SHP77 (cell line): ENCODE data around the gene PLA2R1.

Source experiments
- DNase-seq, 2 experiments: peaks; one replicate each; lab custom pipeline; 2025; lab: John Stamatoyannopoulos, UW

PLA2R1 gene

DNA sequence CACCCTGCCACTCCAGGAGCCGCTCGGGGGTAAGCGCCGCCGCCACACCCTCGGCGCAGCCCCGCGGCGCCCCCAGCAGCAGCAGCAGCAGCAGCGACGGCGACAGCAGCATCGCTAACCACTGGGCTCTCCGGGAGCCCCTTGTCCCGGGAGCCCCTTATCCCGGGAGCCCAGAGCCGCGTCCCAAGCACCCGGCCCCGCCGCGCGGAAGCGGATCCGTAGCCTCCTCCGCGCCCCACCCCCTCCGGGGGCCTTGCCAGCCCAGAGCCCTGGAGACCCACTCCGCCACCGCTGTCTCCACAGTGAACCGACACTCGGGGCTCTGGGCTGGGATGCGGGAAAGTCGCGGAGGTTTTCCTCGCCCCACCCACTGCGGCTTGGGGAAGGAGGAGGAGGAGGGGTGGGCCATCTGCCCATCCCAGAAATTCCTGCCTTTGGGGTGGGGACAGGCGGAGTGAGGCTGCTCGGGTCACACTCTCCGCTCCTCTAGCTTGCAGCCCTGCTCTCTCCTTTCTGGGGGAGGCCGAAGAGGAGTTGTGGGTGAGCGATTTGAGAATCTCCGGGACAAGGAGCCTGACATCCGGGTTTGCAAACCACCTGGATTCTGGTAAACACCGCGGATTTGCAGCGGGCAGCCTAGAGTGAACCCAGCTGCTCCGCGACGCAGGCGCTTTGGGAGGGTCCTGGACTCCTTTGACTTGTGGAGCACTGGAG, at the start of gene PLA2R1:
Gene PLA2R1, minus strand, starts transcription at position 324 of the 714 bp plus-strand sequence. Its CDS starts 212 bp downstream, at position 112.
- DNase-seq: no peak

DNA sequence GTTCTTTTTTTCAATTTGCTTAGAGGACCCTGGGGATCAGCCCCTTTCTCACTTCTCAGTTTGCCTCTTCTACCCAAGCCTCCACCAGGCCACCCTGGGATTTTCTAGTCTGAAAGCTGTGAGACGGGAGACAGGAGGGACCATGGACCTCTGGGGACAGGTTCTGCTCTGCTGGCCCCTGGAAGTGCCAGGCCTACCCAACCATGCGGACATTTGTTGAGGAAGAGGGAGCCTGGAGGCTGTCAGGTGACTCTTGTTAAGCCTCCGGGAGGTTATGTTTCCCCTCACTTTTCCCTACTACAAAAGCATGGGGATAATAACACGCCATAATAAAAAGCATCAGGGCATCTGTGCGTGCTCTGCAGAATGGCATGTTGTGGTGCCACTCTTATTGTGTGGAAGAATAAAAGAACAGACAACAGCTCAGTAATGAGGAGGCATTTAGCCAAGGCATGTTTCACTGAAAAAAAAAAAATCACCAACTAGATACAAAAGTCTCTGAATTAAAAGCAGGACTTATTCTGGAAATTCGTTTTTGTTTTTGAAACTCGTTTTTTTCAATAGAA, 48.3 kb upstream of the PLA2R1 start:
- no peak for DNase-seq

DNA sequence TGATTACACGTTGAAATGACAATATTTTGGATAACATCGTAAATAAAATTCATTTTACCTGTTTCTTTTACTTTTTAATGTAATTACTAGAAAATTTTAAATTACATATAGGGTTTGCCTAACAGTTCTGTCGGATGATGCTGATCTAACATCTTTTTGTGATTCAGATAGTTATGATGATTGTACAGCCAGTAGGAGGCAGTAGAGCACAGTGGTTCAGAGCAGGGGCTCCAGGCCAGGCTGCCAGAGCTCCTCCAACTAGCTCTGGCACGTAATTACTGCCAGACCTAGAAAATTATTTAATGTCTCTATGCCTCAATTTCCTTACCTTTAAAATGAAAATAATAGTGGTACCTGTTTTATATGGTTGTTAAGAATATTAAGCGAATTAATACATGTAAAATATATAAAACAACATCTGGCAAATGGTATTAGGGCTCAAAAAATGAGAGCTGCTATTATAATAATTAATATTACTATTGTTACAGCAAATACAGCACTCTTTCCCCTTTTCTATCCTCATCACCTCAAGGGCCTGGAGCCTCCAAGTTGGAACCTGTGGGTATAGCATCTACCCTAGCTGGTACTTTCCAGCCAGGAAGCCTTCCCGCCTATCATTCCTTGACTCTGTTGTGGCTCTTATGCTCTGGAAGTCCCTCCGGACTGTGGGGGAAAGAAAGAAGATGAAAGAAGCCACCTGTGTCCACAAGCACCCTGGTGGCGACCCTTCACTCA, 47.7 kb upstream of the PLA2R1 start:
- peak in 1 of 2 experiments; percentile 1 for DNase-seq

DNA sequence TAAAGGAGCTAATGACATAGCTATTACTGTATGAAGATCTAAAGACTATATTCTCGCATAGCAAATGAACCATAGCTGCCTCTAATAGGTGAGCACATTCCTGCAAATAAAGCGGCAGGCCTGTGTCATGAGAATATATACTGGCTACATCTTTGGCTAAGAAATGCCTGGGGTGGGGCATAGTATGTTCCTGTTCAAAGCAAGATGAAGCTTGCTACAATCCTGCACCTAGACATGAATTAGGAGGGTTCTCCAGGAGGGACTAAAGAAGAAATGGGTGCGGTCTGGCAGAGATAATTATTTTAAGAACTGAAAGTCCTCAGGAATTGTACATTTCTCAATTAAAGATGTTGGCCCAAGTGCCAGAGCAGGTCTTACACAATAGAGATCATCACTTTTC, 46.8 kb upstream of the PLA2R1 start:
- no peak for DNase-seq

DNA sequence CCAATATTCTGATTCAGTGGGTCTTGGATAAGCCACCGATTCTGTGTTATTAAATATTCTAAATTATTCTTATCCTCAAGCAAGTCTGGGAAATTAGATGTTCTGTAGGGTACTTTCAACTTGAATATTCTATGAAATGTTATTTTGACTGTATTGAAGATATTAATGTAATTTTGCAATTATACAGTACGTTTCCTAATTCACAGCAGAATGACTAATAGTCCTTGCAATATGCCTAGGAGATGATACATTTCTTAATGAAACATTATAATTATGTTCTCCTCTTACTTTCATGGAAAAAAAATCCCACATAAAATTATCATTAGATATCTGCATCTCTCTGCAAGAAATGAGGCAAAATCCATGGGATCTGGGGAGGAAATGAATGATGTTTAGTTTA, 46.2 kb upstream of the PLA2R1 start:
- DNase-seq: no peak

DNA sequence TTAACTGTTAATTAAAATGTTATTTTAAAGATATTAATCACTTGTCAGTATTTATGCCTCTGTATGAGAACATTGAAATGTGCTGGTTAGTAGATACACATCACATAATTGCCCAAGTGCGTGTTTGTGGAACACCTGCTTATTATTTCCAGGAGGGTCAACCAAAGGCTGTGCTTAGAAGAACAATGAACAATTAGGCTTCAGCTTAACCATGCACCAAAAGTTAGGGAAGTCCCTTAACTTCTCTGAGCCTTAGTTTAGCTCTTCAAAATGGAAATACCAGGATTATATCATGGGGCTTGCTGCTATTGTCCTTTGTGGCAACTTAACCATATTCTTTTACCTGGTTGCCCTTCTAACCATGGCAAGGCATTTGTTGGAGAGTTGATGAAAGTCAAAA, 43.0 kb upstream of the PLA2R1 start:
- DNase-seq: no peak

DNA sequence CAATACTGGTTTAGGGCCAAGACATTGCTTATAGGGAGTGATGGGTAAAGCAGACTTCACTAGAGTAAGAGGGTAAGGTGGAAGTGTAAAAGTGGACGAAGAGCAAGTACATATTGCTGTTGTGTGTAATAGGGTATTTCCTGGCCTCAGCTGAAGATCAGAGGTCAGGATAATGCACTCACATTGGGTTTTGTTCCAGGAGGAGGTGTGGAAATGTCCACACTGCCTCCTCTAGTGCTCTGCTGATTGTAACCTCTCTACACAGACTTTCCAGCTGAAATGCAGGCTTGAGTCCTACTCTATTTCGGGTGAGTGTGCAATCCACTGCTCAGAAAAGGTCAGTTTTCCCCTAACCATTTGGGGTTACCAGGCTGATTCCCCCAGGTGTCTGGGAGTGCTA, 41.7 kb upstream of the PLA2R1 start:
- no peak for DNase-seq

DNA sequence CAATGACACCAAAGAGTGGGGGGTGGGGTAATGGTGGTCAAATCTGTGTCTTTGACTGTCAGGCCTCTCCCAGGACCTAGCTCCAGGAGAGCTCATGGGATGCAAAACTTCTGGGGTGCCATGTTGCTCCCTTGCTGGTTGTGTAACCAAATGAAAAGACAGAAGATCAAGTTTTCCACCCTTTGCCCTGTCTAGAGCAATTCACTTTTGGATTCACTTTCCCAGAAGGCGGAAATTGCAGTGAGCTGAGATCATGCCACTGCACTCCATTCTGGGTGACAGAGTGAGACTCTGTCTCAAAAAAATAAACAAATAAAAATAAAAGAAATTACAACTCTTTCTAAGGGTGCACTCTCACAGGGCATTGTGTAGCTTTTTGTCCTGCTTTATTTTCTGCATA, 34.9 kb upstream of the PLA2R1 start:
- DNase-seq: no peak

DNA sequence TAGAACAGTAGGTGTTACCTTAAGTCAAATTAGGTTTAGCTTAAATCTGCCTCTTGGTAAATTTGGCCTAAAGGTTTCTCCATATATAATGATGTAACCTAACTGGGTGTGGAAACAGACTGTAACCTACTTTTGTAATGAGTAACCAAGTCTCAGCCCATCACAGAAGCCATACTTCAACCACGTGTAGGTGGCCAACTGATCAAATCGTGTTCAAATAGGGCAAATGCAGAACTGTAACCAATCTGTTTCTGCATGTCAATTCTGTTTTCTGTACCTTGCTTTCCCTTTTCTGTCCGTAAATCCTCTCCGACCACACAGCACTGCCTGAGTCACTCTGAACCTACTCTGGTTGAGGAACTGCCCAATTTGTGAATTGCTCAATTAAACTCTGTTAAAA, 34.0 kb upstream of the PLA2R1 start:
- no peak for DNase-seq

DNA sequence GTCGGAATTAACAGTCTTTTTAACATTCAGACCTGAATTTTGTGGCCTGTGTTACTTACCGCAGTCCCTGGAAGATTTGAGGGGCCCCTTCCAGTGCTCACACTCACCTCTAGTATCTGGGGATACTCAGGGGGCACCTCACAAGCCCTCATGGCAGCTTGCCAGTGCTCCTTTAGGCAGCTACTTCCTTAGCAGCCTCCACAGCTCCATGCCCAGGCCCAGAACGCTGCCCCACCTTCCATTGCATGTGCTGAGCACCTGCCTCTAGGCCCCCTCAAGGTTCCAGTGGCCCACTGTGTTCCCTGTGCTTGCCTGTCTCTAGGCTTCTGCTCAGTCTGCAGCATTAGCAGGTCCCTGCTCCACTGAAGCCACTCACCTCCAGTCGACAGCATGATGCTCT, 30.0 kb upstream of the PLA2R1 start:
- DNase-seq: no peak

DNA sequence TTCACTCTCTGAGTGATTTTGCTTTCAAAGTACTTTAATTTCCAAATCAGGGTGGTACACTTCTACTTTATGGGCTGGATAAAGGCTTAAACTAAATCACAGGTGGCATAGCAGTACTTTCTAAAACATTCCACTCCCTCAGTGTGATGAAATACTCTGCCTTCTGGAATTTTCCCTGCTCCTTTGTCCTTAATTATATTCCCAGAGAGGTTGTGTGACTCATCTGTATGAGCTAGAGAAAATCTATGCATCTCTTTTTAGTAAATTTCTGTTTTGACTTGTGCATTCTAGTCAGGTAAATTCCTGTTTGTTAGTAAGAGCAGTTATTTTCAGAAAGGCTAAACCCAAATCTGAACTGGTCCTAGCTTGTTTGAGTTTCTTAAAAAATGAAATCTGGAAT, 29.0 kb upstream of the PLA2R1 start:
- DNase-seq: no peak

DNA sequence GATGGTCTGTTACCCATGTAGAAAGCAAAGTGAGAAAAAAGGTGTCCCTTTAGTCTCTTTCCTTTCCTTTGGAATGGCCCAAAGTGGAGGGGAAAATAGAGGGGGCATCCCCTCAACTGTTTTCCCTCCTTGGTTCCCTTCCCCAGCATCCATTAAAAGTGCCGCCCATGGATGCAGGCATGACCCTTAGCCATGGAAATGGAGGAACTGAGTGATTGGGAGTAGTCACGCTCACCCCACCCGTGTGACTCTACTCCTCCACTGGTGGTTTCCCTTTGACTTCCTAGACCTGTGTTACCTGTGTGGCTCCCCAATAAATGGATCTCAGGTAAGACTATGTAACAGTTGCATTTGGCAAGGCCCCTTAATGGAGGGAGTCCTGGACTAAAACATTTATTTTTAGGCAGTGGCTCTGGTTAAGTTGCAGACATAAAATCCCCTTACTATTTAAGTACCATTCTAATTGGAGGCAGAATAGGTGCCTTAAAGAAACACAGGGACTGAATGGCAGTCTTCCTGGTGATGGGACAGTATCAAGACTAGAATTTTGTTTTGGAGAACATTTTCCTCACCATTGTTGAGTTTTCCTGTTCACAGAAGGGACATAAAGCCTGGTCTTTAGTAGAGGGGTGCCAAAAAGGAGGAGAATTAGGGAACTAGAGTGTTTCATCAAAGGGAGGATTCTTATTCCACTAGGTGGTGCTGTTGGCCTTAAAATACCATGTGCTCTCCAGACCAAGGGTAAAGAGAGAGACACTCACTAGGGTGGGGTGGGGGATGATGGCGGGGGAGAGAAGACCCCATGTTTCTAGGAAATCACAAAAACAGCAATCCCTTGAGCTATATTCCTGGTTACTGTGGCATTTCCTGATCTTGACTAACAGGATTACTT, 25.7 kb upstream of the PLA2R1 start:
- DNase-seq: peak in 1 of 2 experiments; percentile 2

DNA sequence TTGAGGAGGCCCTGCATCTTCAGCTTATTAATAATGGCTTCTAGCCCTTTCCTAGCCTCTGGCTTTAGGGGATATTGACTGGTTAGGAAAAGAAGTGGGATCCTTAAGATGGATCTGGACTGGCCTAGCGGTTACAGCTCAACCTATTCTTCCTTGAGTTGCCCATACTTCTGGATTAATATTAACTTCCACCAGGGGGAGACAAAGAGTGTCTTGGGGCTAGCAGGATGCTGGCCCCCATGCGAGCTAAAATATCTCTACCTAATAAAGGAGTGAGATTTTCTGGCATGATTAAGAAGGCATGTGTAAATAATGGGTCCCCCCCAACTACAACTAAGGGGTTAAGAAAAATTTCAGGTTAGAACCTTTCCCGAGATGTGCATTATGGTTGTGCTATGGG, 23.2 kb upstream of the PLA2R1 start:
- DNase-seq: no peak

DNA sequence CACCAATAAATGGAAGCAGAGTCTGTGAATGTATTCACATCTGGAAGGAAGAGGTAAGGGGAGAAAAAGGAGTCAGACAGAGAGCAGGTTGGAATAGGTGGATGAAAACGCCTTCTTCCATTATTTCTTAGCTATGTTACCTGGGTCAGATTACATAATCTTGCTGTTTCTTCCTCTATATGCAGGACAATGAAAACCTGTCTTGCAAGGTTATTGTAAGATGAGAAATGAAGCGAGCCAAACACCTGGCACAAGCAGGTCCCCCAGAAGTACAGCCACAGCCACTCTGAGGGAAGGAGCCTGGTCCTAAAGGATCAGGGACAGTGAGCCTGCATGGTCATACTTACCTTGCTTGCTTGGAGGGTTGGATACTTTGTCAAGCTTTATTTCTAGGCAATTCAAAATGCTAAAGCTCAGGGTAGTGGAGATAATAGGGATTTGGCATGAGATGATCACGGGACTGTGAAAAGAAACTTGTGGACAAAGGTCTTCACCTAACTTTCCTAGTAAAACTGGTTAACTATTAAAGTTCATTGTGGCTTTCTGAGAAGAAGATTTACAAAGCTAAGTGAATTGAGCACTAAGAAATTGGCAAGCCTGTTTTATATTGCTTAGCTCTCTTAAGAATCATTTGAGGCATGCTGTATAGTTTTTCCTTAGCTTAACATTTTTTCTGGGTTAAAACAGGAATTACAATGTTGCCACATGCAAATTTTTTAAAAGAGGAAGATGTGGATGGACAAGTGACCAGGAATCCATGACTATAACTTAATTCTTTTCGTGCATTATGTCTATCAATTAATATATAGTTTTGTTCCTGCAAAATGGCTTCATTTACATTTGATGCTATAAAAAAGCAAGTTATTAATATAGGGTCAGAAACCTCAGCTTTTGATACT, 15.7 kb upstream of the PLA2R1 start:
- no peak for DNase-seq

DNA sequence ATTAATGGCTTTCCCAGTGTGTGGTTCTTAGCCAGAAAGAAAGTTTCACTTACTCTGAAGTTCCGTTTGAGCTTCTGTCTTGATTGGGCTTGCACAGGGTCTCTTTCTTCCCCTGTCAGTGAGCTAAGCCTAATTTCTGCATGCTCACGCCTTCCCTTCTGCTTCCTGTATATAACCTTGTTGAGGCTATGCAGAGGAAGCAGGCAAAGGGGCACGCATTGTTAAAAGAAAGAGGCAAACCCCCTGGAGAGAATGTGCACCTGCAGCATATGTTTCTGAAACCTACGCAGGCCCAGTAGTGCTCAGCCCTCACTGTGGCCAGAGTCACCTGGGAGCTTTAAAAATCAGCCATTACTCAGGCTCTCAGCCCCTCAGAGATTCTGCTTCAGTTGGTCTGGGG, 14.5 kb upstream of the PLA2R1 start:
- no peak for DNase-seq

DNA sequence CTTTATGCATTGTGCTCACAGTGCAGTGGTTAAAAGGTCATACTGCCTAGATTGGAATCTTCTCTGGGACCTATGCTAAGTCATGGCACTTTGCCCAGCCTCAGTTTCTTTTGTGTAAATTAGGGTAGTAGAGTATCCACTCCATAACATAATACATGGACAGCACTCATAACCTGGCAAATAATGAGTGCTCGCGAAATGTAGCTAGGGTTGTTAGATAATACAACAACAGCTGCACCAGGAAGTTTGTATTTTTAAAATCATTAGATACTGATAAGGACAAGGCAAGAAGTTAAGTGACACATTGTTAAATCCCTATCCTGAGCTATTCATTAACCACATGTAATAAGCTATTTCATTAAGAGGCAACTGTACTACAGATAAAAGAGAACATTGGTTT, 13.8 kb upstream of the PLA2R1 start:
- no peak for DNase-seq

DNA sequence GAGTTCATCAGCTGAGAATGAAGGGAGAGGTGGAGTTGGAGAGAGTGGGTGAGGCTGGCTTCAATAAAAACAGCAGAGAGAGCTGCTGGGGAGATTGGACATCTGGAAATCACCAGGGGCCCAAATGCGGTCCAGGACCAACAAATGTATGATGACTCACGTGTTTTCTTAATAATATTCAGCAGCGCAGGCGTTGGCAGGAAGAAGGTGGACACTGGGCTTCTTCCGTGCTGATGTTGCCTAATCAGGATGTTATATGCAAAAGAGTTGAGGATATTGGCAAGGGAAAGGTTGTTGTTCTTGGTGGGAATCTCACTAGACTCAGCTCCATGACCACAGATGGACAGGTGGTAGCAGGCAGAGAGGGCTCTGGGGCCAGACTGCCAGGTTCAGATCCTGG, 12.8 kb upstream of the PLA2R1 start:
- no peak for DNase-seq

DNA sequence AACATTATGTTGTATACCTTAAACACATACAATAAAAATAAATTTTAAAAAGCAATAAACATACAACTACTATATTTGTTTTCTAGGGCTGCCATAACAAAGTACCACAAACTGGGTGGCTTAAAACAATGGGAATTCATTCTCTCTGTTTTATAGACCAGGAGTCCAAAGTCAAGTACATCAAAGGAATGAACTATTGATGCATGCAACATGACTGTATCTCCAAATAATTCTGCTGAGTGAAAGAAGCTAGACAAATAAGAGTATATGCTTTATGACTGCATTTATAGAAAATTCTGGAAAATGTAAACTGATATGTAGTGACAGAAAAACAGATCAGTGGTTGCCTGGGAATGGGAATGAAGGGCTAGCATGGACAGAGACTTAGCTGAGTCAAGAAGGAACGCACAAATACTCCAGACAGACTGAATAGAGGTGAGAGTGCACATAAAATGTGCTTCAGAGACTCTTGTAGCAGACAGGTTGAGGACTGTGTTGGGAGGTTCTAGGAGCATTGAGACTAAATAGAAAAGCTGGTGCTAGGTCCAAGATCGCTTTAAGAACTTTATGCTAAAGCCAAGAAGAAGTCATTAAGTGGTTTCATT, 11.0 kb upstream of the PLA2R1 start:
- DNase-seq: no peak

DNA sequence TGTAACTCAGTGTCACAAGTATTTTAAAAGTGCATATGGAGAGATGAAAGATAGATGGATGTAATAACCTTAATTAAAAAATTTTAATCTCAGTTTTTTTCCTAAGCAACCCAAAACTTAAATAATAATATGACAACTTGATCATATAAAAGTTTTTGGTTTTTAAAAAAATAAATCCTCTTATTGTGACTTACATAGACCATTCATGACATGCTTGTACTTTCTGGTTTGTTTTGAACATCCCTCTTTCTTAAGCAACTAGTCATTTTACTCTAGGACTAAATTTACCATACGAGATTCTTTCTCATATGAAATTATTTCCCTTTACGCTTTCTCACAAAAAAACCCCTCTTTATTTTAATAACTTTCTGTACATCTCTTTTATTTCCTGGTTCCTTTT, 6.5 kb upstream of the PLA2R1 start:
- no peak for DNase-seq

DNA sequence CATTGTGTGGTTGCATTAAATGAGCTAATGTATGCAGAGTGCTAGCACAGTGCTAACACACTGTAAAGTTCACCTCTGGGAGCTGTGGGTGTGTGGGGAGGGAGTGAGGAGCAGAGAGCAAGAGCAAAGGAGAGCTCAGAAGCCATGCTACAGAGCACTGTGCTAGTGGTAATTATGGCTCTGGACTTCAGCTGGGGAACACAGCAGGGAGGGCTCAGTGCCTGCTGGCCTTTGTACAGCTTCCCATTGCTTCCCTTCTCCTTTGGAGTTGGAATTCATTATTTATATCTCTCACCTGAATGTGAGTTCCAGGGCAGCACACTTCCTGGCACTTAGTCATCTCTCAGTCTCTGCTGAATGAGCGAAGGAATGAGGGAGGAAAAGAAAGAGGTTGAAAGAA, 2.5 kb upstream of the PLA2R1 start:
- DNase-seq: no peak
